Measurements from ENCODE around the gene PRKAB2. TPM values are rescaled to one million over a fixed set of nuclear protein-coding genes. Genes with fewer than 3 reads are reported as not detected.

The PRKAB2 gene
- total and polyA plus RNA-seq, 2 donors (not counting 1 experiment from before 2014, with no cell fraction given), result 8.4 to 17.1 TPM

- Histone ChIP-seq H4K20me1 (ENCODE audit: control insufficient read depth, insufficient read depth, low read length, poor library complexity, severe bottlenecking) (no peaks in the 10 kb centered on the region), H3K36me3 (replicated peaks in 1 of 2; ENCODE audit: control extremely low read depth in 1 of 2, control insufficient read depth in 1 of 2, extremely low read depth in 1 of 2, insufficient read depth in 2 of 2, low read length in 1 of 2) (peaks cover 3 to 50% of the 10 kb centered on the region in 2 experiments)
- no CpG with 5 or more reads among the region's 3 CpGs for WGBS (ENCODE audit: insufficient coverage)
Measured at GRCh38 chr1:147156642-147157041, 15.6 kb downstream of the PRKAB2 start.

GRCh38 chr1:147152772-147153171 lies 19.5 kb downstream of the PRKAB2 start:
- ChIA-PET CTCF (no interaction called here), POLR2A (no interaction called here)
- no peaks in the 10 kb centered on the region for H3K27me3 ChIP-seq (replicated peaks in 1 of 4; ENCODE audit: control extremely low read depth in 1 of 4, control insufficient read depth in 3 of 4, insufficient read depth in 4 of 4, low read length in 3 of 4)
- no peaks in the 10 kb centered on the region for H4K20me1 ChIP-seq (ENCODE audit: control insufficient read depth, insufficient read depth, low read length, poor library complexity, severe bottlenecking)
- H3K36me3 ChIP-seq (replicated peaks in 1 of 2; ENCODE audit: control extremely low read depth in 1 of 2, control insufficient read depth in 1 of 2, extremely low read depth in 1 of 2, insufficient read depth in 2 of 2, low read length in 1 of 2), result peaks cover 0 to 16% of the 10 kb centered on the region in 2 experiments
- no peaks in the 10 kb centered on the region for H3K27me3 Mint-ChIP-seq
- 100% methylated on average over 2 of the region's 3 CpGs for WGBS (ENCODE audit: insufficient coverage)
- H3K9me3 Mint-ChIP-seq (ENCODE audit: insufficient read depth), result no peaks in the 10 kb centered on the region
- no peak overlapping the region for H3K27ac Mint-ChIP-seq
- DNase-seq (no peak), ATAC-seq (ENCODE audit: low read depth) (no peak)
- no peak overlapping the region for H2AFZ ChIP-seq (ENCODE audit: insufficient read depth, low read depth, low read length, poor library complexity, severe bottlenecking)
- no peaks in the 10 kb centered on the region for H3K4me1 Mint-ChIP-seq
- intact Hi-C loops (cut with micrococcal nuclease), result no loop called here
- TF ChIP-seq, protein P1, sequence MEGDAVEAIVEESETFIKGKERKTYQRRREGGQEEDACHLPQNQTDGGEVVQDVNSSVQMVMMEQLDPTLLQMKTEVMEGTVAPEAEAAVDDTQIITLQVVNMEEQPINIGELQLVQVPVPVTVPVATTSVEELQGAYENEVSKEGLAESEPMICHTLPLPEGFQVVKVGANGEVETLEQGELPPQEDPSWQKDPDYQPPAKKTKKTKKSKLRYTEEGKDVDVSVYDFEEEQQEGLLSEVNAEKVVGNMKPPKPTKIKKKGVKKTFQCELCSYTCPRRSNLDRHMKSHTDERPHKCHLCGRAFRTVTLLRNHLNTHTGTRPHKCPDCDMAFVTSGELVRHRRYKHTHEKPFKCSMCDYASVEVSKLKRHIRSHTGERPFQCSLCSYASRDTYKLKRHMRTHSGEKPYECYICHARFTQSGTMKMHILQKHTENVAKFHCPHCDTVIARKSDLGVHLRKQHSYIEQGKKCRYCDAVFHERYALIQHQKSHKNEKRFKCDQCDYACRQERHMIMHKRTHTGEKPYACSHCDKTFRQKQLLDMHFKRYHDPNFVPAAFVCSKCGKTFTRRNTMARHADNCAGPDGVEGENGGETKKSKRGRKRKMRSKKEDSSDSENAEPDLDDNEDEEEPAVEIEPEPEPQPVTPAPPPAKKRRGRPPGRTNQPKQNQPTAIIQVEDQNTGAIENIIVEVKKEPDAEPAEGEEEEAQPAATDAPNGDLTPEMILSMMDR (IDR thresholded peaks at IDR 0.05), result no peak
- no peak for TF ChIP-seq EZH2 (IDR thresholded peaks at IDR 0.05; ENCODE audit: borderline replicate concordance, insufficient read depth, low read depth, low read length, poor library complexity, severe bottlenecking)
- H3K4me3 ChIP-seq (ENCODE audit: control extremely low read depth in 1 of 5, extremely low read depth in 1 of 5, insufficient read depth in 1 of 5, low read depth in 2 of 5, low read length in 4 of 5), result no peak overlapping the region
- H3K9me3 ChIP-seq (ENCODE audit: control extremely low read depth in 1 of 3, control insufficient read depth in 2 of 3, insufficient read depth in 1 of 3, low read length in 2 of 3), result no peaks in the 10 kb centered on the region
- no peaks in the 10 kb centered on the region for H3K4me1 ChIP-seq (ENCODE audit: control insufficient read depth in 2 of 2, insufficient read depth in 2 of 2, low read length in 2 of 2)
- no peak overlapping the region for H3K9ac ChIP-seq (ENCODE audit: low read length)
- no peak overlapping the region for H3K4me3 Mint-ChIP-seq
- no peak overlapping the region for H3K27ac ChIP-seq (ENCODE audit: low read length in 2 of 2)
- H3K4me2 ChIP-seq (replicated peaks; ENCODE audit: low read depth, low read length, poor library complexity, severe bottlenecking), result no peak overlapping the region
- H3K79me2 ChIP-seq (ENCODE audit: control insufficient read depth, insufficient read depth, low read length), result no peaks in the 10 kb centered on the region

More at GRCh38 chr1:147156642-147157041, 15.6 kb downstream of the PRKAB2 start:
- ATAC-seq (ENCODE audit: low read depth), result no peak
- H3K27ac ChIP-seq (ENCODE audit: low read length in 2 of 2), result no peak overlapping the region
- H3K4me3 ChIP-seq (ENCODE audit: control extremely low read depth in 1 of 5, extremely low read depth in 1 of 5, insufficient read depth in 1 of 5, low read depth in 2 of 5, low read length in 4 of 5), result no peak overlapping the region
- H3K4me2 ChIP-seq (replicated peaks; ENCODE audit: low read depth, low read length, poor library complexity, severe bottlenecking), result no peak overlapping the region
- H3K9me3 ChIP-seq (ENCODE audit: control extremely low read depth in 1 of 3, control insufficient read depth in 2 of 3, insufficient read depth in 1 of 3, low read length in 2 of 3), result no peaks in the 10 kb centered on the region
- Mint-ChIP-seq H3K27ac (no peak overlapping the region), H3K9me3 (ENCODE audit: insufficient read depth) (no peaks in the 10 kb centered on the region), H3K4me1 (no peaks in the 10 kb centered on the region), H3K27me3 (no peaks in the 10 kb centered on the region), H3K4me3 (no peak overlapping the region)
- ChIA-PET POLR2A (no interaction called here), CTCF (interaction anchor here (0.9 kb wide), 1 partner anchor 86 kb away, joined by 3 read pairs; no protein-coding TSS in a partner anchor)
- no peaks in the 10 kb centered on the region for H3K79me2 ChIP-seq (ENCODE audit: control insufficient read depth, insufficient read depth, low read length)
- intact Hi-C loops (cut with micrococcal nuclease), result no loop called here
- DNase-seq, result no peak
- TF ChIP-seq, protein P1 (IDR thresholded peaks at IDR 0.05), result no peak
- no peak for TF ChIP-seq EZH2 (IDR thresholded peaks at IDR 0.05; ENCODE audit: borderline replicate concordance, insufficient read depth, low read depth, low read length, poor library complexity, severe bottlenecking)
- no peak overlapping the region for H3K9ac ChIP-seq (ENCODE audit: low read length)
- H3K4me1 ChIP-seq (ENCODE audit: control insufficient read depth in 2 of 2, insufficient read depth in 2 of 2, low read length in 2 of 2), result no peaks in the 10 kb centered on the region
- H3K27me3 ChIP-seq (replicated peaks in 1 of 4; ENCODE audit: control extremely low read depth in 1 of 4, control insufficient read depth in 3 of 4, insufficient read depth in 4 of 4, low read length in 3 of 4), result no peaks in the 10 kb centered on the region
- H2AFZ ChIP-seq (ENCODE audit: insufficient read depth, low read depth, low read length, poor library complexity, severe bottlenecking), result no peak overlapping the region
